Measurements from ENCODE around the gene DTX3L.

Gene DTX3L

DNA sequence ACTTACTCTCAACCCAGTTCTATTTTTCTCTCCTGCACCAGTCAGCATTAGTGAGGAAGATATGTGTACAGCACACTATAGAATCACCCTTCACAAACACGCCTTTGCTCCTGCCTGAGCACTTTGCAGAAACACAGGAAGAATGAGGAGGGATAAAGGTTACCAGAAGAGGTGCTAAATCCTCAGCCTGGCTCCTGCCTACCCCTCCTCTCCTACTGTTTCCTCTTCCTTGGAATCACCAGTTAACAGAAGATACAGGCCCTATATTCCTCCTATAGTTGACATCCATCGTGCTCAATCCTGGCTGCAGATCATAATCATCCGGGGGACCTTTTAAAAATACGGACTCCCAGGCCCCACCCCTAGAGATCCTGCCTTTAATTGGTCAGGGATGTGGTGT, 42.2 kb downstream of the DTX3L start:
- DNase-seq (ENCODE audit: low spot score), result no peak

DNA sequence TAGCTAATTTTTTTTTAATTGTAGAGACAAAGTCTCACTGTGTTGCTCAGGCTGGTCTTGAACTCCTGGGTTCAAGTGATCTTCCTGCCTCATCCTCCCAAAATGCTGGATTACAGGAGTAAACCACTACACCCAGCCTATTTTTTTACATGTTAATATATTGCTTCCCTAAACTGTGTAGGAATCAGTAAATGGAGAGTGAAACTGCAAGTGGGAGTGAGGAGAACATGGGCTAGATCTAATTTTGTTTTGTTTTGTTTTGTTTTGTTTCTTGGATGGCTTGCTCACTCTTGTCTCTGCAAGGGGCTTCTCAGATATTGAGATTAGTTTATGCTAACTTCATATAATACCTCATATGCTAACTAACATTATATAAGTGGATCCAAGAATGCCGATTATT, 44.8 kb downstream of the DTX3L start:
- DNase-seq (ENCODE audit: low spot score), result no peak

DNA sequence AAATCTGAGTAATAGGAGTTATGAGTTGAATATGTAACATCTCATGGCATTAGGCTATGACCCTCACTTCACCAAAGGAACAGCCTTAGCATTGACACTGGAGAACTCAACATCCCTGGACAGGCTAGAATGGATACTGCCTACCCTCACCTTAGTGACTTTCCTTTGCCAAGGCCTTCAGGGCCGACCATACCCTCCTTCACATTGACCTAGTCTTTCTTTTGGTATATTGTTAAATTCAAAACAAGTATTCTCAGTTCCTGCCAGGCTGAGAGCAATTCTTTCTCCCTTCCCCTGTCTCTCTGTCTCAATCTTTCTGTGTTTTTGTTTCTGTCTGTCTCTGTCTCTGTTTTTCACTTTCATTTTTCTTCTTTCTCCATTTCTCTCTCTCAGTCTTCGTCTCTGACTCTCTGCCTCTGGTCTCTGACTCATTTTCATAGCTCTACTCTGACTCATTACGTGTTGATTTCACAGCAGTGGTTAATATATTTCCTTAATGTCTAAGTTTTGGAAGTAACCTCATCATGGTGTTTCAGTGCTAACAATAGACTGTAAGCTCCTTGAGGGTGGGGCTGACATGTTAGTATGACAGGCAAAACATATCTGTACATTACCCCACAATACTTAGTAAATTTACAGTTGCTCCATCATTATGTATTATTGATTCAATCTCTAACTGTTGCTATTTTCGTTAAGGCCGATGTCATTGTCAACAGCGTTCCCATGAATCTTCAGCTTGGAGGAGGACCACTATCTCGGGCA, 45.8 kb downstream of the DTX3L start:
- DNase-seq (ENCODE audit: low spot score), result no peak

DNA sequence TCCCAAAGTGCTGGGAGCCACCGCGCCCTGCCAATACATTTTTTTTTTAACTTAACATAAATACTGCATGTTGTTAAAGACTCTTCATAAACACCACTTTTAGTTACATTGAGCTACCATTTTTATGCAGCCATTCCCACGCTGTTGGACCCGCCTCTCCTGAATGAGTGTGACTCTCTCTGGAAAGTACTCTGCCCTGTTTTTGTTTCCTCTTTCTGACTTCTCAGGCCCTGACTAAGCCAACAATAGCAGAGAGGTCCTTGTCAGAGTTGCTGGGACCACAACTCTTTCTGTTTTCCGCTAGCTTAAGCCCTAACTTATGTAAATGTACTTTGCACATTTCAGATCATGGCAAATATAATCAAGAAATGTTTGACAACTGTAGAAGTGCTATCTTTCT, 48.6 kb downstream of the DTX3L start:
- no peak for DNase-seq (ENCODE audit: low spot score)

DNA sequence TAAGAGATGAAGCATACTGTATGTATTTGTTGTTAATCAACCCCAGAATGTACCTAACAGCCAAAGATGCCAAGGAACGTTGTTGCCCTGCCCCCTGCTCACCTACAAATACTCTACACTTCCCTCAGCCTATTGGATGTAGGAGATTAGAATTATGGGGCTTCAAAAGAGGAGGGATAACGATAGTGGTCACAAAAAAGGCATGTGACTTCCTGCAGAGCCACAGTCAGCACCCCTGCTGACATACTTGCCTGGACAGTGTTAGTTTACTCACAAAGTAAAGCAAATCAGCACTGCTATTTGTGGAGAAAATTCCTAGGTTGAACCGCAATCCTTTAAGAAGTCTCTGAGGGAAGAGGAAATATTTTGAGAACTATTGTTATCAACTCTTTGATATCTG, 51.2 kb downstream of the DTX3L start:
- no peak for DNase-seq (ENCODE audit: low spot score)

DNA sequence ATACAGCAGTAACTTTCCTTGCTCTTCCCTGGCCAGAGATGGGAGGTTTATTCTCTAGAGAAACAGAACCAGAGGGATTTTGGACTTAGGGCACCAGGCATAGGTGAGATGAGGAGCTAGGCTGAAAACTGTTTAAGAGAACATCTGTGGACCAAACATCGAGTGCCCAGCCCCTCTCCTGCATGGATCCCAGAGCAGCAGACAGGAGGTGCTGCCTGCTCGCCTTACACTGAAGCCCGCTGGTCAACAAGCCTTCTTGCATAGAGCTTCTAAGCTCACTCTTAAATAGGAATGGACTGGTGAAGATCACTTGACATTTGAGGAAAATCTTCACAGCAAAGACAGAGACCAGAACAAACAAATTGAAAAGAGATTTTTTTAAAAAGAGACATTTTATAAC, 54.5 kb downstream of the DTX3L start:
- DNase-seq (ENCODE audit: low spot score), result no peak

DNA sequence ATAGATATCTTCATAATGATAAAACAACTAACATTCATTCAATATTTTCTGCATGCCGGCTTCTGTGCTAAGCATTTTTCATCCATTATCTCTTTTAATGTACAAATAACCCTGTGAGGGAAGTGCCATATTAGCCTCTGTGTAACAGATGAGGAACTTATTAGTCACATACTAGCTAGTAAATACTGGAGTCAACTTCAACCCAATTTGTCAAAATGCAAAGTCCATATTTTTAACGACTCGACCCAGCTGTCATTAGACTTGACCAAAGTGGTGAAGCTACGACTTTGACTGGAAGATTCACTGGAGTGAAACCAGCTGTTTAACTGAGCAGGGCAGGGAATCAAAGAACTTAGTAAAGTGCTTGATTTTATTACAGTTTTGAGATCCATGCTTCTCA, 54.9 kb downstream of the DTX3L start:
- DNase-seq (ENCODE audit: low spot score), result no peak

DNA sequence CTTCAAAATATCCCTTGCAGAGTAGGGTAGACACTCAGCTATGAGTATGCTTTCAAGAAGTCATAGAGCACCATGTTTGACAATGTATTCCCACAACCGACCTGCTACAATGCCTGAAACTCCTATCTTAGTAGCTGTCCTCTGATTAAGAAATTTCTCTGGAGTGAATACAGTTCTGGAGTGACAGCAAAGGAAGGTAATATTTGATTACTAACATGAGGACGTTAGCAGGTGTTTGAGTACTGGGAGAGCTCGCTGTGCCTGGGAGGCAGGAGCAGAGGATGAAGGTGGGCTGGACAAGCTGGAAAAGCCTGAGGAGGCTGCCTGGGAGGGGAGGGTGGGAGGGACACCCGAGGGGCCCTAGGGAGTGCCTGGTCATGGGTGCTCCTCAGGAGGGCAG, 56.3 kb downstream of the DTX3L start:
- no peak for DNase-seq (ENCODE audit: low spot score)

DNA sequence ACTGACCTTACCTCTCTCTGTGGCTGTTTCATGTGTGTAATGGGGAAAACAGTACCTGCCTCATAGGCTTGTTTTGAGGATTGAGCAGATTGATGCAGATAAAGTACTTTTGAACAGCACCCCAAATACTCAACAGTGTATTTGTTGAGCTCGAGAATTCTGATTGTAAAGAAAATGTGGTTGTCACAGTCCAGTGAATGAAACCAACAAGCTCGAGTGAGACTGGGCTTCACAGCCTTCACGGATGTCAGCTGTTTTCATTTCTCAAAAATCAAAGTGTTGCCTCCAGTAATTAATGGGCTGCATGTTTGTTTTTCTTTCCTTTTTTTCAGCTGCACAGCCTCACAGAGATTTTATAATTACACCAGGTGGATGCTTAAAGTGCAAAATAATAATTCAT, 57.0 kb downstream of the DTX3L start:
- no peak for DNase-seq (ENCODE audit: low spot score)

DNA sequence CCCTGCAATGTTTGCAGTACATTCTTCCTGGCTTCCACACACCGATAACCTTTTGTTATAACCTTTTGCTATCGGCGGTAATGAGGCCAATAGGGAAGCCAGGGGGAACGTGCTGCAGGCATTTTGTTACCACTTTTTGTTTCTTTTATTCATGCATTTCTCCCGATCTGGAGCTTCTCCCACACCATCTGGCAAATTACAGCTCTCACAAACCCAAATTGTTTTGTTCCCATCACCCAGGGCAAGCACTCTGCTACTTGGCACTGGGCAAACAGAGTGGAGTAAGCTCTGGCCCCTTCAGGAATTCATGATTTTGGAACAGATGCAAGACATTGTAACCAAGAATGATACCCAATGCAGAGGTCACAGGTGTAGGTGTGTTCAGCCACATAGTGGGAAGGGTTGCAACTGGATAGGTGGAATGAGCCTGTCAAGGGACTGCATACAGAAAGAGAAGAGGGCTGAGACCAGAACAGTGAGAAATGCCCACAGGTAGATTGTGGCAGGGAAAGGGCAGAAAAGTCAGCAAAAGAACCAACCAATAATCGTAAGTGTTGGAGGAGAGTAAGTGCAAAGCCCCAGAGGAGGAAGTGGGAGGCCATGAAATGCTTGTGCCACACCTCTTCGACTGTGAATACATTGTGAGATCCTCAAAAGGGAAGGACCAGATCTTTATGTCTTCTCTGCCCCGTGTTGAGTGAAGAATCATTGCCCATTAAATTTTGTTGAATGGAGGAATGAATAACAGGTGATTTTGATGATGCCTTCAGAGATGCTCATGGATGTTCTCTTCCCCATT, 59.1 kb downstream of the DTX3L start:
- no peak for DNase-seq (ENCODE audit: low spot score)

All from hematopoietic multipotent progenitor cell treated with erythropoietin and hydrocortisone succinate and interleukin-3 and kit ligand, for 15 days (in vitro differentiated cells).